ENCODE data around the gene GET4.
"Not testable (repeated sequence)": the region's sequence is repeated elsewhere in the genome, so short reads cannot be mapped to it uniquely, and the experiment has no call there.

GET4 gene

DNA sequence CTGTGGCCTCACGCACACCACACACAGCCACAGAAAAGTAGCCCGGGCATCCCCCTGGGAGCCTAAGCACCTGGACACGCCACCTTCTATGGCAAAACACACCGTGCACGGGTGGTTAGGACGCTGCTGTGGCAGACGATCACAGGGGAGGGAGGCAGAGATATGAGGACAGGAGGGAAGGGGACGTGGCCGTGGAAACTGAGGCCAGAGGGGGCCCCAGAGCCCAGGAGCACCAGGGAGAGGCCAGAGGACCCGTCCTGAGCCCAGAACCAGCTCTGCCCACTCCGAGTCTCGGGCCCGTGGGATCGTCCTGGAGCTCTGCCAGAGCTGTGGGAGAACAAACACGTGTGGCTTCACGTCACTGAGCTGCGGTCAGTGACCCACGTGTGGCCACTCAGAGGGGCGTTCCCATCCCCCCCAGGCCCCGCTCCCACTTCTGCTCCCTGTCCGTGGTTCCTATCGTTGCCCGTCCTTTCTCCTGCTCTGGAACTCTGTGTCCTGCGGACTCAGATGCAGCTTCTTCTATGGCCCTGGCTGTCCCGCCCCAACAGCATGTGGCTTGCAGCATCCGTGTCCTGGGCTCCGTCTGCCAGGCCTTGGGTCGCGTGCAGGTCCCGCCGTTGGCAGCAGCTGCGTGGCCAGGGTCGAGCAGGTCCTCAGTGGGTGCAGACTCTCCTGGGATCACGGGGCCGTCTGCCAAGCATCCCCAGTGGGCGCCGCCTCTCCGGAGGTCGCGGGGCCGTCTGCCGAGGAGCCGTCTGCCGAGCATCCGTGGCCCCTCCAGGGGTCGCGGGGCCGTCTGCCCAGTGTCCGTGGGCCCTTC is 31.0 kb downstream of the GET4 start:
- no peak overlapping the region for H3K4me3 ChIP-seq (ENCODE audit: low read depth, low read length)
- in situ Hi-C loops (cut with HindIII; ENCODE audit: low sequenced_read_pairs), result no loop called here

DNA sequence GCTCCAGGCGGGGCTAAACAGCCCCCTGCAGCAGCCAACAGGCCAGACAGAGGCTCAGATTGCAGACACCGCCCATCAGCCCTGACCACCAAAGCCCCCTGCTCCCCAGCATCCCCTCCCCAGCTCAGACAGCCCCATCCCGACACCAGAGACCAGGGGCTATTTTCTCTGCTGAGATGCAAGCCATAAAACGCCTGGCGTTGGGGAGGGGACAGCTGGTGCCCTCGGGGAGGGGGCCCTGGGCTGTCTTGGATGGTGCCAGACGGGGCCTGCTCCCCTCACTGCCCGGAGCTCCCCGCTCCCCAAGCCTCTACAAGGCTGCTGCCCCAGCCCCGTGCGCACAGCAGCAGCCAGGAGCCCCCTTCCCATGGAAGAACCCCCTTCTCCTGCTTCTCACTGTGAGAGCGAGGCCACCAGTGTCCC is 31.8 kb downstream of the GET4 start:
- no peak overlapping the region for H3K4me3 ChIP-seq (ENCODE audit: low read depth, low read length)
- TF ChIP-seq, protein P1, sequence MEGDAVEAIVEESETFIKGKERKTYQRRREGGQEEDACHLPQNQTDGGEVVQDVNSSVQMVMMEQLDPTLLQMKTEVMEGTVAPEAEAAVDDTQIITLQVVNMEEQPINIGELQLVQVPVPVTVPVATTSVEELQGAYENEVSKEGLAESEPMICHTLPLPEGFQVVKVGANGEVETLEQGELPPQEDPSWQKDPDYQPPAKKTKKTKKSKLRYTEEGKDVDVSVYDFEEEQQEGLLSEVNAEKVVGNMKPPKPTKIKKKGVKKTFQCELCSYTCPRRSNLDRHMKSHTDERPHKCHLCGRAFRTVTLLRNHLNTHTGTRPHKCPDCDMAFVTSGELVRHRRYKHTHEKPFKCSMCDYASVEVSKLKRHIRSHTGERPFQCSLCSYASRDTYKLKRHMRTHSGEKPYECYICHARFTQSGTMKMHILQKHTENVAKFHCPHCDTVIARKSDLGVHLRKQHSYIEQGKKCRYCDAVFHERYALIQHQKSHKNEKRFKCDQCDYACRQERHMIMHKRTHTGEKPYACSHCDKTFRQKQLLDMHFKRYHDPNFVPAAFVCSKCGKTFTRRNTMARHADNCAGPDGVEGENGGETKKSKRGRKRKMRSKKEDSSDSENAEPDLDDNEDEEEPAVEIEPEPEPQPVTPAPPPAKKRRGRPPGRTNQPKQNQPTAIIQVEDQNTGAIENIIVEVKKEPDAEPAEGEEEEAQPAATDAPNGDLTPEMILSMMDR (IDR thresholded peaks at IDR 0.05; ENCODE audit: low read depth, low read length), result no peak
- no peak for DNase-seq (ENCODE audit: low read depth, low spot score)
- in situ Hi-C loops (cut with HindIII; ENCODE audit: low sequenced_read_pairs), result no loop called here

More for the DNA sequence above, 31.0 kb downstream of the GET4 start:
- TF ChIP-seq, protein P1 (IDR thresholded peaks at IDR 0.05; ENCODE audit: low read depth, low read length), result no peak
- DNase-seq (ENCODE audit: low read depth, low spot score), result no peak

DNA sequence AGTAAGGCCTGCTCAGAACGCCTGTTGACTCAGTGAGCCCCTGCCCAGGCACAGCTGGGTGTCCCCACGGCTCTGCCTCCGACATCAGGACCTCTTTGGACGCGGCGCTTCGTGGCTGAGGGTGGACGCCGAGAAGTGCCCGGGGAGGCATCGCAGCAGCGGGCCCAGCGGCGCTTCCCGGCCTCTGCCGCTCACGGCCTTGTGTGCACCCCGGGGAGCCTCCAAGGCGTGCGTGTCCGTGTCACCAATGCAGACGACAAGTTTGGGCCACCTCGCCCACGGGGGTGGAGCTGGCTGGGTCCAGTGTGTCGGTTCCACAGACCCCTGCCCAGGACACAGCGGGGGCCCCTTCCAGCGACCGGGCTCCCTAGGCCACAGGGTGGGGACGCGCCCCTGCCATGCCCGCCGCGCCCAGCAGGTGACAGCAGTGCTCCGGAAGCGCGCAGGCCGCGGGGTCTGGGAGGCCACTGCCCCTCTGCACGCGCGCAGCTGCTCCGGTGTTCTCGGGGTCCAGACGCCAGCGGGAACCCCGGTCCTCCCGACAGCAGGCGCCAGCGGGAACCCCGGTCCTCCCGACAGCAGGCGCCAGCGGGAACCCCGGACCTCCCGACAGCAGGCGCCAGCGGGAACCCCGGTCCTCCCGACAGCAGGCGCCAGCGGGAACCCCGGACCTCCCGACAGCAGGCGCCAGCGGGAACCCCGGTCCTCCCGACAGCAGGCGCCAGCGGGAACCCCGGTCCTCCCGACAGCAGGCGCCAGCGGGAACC is 32.4 kb downstream of the GET4 start:
- DNase-seq (ENCODE audit: low read depth, low spot score), result peak; percentile 31
- in situ Hi-C loops (cut with HindIII; ENCODE audit: low sequenced_read_pairs); H3K4me3 ChIP-seq (ENCODE audit: low read depth, low read length): not testable (repeated sequence)
- TF ChIP-seq, protein P1 (IDR thresholded peaks at IDR 0.05; ENCODE audit: low read depth, low read length), result peak; percentile 78

DNA sequence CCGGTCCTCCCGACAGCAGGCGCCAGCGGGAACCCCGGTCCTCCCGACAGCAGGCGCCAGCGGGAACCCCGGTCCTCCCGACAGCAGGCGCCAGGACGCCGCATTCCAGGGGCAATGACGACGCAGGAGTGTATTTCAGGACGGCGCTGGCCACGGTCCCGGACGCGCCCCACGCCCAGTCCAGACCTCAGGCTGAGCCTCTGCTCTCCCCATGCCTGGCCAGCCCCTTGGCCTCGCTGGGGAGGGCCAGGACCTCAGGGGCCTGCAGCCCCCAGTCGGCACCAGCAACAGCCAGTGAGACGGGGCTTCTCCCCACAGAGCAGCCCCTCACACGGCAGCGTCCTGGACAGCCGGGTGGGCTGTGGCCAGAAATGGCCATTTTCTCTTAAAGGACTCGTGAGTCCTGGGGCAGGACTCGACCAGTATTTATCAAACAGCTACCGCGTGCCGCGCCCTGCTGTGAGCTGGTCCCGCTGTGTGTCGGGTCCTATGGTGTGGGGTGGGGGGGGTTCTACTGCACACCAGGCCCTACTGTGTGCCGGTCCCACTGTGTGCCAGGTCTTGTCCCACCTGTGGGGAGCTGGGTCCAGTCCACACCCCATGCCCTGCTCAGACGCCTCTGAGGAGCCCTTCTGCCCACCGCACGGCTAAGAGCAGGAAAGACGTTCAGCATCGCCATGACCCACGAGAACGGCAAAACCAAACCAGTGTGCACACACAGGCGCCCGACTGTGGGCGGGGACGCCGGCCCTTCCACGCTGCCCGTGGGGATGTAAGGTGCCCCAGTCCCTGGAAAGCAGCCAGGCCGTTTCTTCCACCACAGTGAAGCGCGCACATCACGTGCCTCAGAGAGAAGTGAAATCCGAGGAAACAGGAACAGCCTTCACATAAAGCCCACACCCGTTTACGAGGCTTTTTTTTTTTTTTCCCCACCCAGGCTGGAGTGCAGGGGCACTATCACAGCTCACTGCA is 33.3 kb downstream of the GET4 start:
- H3K4me3 ChIP-seq (ENCODE audit: low read depth, low read length), result no peak overlapping the region
- in situ Hi-C loops (cut with HindIII; ENCODE audit: low sequenced_read_pairs), result no loop called here
- peak; percentile 24 for DNase-seq (ENCODE audit: low read depth, low spot score)
- TF ChIP-seq, protein P1 (IDR thresholded peaks at IDR 0.05; ENCODE audit: low read depth, low read length), result no peak

DNA sequence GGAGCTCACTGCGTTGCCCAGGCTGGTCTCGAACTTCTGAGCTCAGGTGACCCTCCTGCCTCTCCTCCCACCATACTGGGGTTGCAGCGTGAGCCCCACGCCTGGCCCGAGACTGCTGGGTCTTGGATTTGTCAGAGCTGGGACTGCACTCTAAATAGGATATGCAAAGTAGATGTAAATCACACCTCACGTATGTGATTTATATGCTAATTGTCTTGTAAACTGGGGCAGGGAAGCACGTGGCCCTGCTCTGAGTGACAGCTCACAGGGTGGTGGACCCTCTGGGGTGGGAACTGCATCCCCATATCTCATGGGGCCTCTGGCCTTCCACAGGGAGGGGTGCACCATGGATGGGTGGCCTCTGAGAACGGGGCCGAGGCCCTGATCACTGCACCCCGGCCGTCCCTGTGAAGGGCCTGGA is 34.1 kb downstream of the GET4 start:
- in situ Hi-C loops (cut with HindIII; ENCODE audit: low sequenced_read_pairs), result no loop called here
- DNase-seq (ENCODE audit: low read depth, low spot score), result no peak
- TF ChIP-seq, protein P1 (IDR thresholded peaks at IDR 0.05; ENCODE audit: low read depth, low read length), result no peak
- no peak overlapping the region for H3K4me3 ChIP-seq (ENCODE audit: low read depth, low read length)

DNA sequence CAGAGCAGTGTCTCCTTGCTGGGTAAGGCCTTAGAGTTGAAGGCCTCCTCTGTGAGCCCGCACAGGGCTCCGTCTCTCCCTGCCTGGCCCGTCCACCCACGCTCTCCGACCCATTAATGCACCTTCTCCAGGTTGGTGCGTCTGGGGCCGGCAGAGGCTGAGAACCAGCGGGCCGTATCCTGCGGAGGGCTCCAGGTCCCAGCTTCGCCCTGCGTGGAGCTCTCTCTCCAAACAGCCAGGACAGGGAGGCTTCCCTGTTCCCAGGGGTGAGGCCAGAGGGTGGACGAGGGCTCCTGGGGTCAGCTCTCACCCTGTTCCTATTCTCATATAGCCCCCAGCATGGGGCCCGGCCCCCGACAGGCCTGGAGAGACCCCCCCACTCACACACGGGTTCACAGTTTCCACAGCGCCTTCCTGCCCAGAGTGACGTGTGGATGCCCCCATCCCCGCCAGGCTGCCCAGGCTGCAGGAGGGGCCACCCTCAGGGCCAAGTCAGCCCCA is 34.6 kb downstream of the GET4 start:
- TF ChIP-seq, protein P1 (IDR thresholded peaks at IDR 0.05; ENCODE audit: low read depth, low read length), result no peak
- in situ Hi-C loops (cut with HindIII; ENCODE audit: low sequenced_read_pairs), result no loop called here
- DNase-seq (ENCODE audit: low read depth, low spot score), result no peak
- no peak overlapping the region for H3K4me3 ChIP-seq (ENCODE audit: low read depth, low read length)
